Measurements from ENCODE around the gene DLL3.

DNA sequence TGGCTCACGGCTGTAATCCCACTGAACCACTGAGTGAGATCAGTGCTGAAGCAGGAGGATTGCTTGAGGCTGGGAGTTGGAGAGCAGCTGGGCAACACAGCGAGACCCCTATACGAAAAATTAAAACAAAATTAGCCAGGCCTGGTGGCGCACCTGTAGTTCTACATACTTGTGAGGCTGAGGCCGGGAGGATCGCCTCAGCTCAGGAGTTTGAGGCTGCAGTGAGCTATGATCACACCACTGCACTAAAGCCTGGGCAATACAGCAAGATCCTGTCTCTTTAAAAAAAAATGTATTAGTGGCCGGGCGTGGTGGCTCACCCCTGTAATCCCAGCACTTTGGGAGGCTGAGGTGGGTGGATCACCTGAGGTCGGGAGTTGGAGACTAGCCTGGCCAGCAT is 9.9 kb downstream of the DLL3 start:
- TF ChIP-seq, protein P1, sequence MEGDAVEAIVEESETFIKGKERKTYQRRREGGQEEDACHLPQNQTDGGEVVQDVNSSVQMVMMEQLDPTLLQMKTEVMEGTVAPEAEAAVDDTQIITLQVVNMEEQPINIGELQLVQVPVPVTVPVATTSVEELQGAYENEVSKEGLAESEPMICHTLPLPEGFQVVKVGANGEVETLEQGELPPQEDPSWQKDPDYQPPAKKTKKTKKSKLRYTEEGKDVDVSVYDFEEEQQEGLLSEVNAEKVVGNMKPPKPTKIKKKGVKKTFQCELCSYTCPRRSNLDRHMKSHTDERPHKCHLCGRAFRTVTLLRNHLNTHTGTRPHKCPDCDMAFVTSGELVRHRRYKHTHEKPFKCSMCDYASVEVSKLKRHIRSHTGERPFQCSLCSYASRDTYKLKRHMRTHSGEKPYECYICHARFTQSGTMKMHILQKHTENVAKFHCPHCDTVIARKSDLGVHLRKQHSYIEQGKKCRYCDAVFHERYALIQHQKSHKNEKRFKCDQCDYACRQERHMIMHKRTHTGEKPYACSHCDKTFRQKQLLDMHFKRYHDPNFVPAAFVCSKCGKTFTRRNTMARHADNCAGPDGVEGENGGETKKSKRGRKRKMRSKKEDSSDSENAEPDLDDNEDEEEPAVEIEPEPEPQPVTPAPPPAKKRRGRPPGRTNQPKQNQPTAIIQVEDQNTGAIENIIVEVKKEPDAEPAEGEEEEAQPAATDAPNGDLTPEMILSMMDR (IDR thresholded peaks at IDR 0.05), result no peak
- no peak for TF ChIP-seq POLR2A (IDR thresholded peaks at IDR 0.05)
